Activated CD4-positive, CD25-positive, alpha-beta regulatory T cell treated with anti-CD3 and anti-CD28 coated beads, Interleukin-2, amount 50 U/mL, for 16 hours (primary cell): ENCODE measurements around the gene SLC35B1.
A peak's percentile ranks its signal among the peaks of the same experiment; 100 is the strongest.

Source experiments
- DNase-seq: peaks from one replicate; pipeline ENCODE4 v3.0.0-alpha.2; 2020; ENCODE audit warnings: low read depth, low spot score

The SLC35B1 gene

GRCh38 chr17:49700960-49701359 is 6.8 kb downstream of the SLC35B1 start:
- DNase-seq: no peak

- no peak for DNase-seq
Measured at GRCh38 chr17:49699966-49700575, 7.7 kb downstream of the SLC35B1 start.

- DNase-seq: no peak
Measured at GRCh38 chr17:49698005-49698404, 9.8 kb downstream of the SLC35B1 start.

GRCh38 chr17:49696233-49696761 is 11.5 kb downstream of the SLC35B1 start:
- DNase-seq: no peak

GRCh38 chr17:49695698-49696232 is 12.0 kb downstream of the SLC35B1 start:
- DNase-seq: no peak

GRCh38 chr17:49694847-49695697 is 12.7 kb downstream of the SLC35B1 start:
- DNase-seq: peak; percentile 51

GRCh38 chr17:49692751-49693150 is 15.0 kb downstream of the SLC35B1 start:
- no peak for DNase-seq

GRCh38 chr17:49691677-49692191 is 16.0 kb downstream of the SLC35B1 start:
- no peak for DNase-seq

- no peak for DNase-seq
Measured at GRCh38 chr17:49691086-49691676, 16.6 kb downstream of the SLC35B1 start.

GRCh38 chr17:49690256-49690655 is 17.5 kb downstream of the SLC35B1 start:
- DNase-seq: no peak

GRCh38 chr17:49688848-49689247 is 18.9 kb downstream of the SLC35B1 start:
- DNase-seq: no peak

GRCh38 chr17:49687878-49688491 is 19.8 kb downstream of the SLC35B1 start:
- DNase-seq: no peak

- DNase-seq: no peak
Measured at GRCh38 chr17:49681106-49681979, 26.4 kb downstream of the SLC35B1 start.

- DNase-seq: no peak
Measured at GRCh38 chr17:49680314-49680713, 27.4 kb downstream of the SLC35B1 start.

GRCh38 chr17:49677933-49678847 is 29.6 kb downstream of the SLC35B1 start, which contains the start of gene SPOP:
TSS of gene SPOP (minus strand) at chr17:49678097. CDS start at chr17:49622810, 55,287 bp downstream.
- DNase-seq: peak; percentile 97

GRCh38 chr17:49677134-49677932 is 30.4 kb downstream of the SLC35B1 start:
- DNase-seq: peak; percentile 92

- no peak for DNase-seq
Measured at GRCh38 chr17:49676276-49676868, 31.4 kb downstream of the SLC35B1 start.

- DNase-seq: no peak
Measured at GRCh38 chr17:49674507-49674906, 33.3 kb downstream of the SLC35B1 start.
